Spleen (tissue), 7 donors: ENCODE data around the gene TCP11L2.

ENCODE experiments used
- POLR2AphosphoS5 ChIP-seq, 3 donors: sonication (generic); formaldehyde crosslinking; IDR thresholded peaks; one replicate each; pipeline ENCODE4 v1.5.1; 2017; ENCODE audit warnings: antibody characterized with exemption in 3 of 3
- TF ChIP-seq, protein P1 (sequence below), 11 experiments: fragments of 200-600 bp in 7 of 11; fragments of 450-650 bp in 4 of 11; sonication (generic) in 4 of 11; IDR thresholded peaks in 8 of 11; conservative IDR thresholded peaks in 3 of 11; 1 replicate in 7 of 11; 2 replicates in 4 of 11; pipeline versions ENCODE4 v1.4.0 to v1.8.0; 2016 to 2021; ENCODE audit warnings: antibody characterized with exemption in 11 of 11, inconsistent platforms in 4 of 11, mild to moderate bottlenecking in 1 of 11
- donor health status: DM: no; HTN: no; CAD: no; lungs with moderate emphysema.
- donor health status: DM: no; HTN: no; CAD: no.
- donor health status: DM: no; HTN: no; CAD: no.

GRCh38 chr12:106304797-106305196 is 2.3 kb downstream of the TCP11L2 start:
- TF ChIP-seq, protein P1, sequence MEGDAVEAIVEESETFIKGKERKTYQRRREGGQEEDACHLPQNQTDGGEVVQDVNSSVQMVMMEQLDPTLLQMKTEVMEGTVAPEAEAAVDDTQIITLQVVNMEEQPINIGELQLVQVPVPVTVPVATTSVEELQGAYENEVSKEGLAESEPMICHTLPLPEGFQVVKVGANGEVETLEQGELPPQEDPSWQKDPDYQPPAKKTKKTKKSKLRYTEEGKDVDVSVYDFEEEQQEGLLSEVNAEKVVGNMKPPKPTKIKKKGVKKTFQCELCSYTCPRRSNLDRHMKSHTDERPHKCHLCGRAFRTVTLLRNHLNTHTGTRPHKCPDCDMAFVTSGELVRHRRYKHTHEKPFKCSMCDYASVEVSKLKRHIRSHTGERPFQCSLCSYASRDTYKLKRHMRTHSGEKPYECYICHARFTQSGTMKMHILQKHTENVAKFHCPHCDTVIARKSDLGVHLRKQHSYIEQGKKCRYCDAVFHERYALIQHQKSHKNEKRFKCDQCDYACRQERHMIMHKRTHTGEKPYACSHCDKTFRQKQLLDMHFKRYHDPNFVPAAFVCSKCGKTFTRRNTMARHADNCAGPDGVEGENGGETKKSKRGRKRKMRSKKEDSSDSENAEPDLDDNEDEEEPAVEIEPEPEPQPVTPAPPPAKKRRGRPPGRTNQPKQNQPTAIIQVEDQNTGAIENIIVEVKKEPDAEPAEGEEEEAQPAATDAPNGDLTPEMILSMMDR (IDR thresholded peaks at IDR 0.05 in 8 of 11, conservative IDR thresholded peaks at IDR 0.05 in 3 of 11) = no peak
- TF ChIP-seq POLR2AphosphoS5 (IDR thresholded peaks at IDR 0.05) = no peak
